Lower leg skin (tissue), 3 donors: ENCODE data around the gene HS6ST2.

Source experiments
- CTCF ChIP-seq, 3 donors: fragments of 450-650 bp; IDR thresholded peaks; one replicate each; pipeline ENCODE4 v1.5.1; 2016; ENCODE audit warnings: antibody characterized with exemption in 3 of 3, mild to moderate bottlenecking in 3 of 3, moderate library complexity in 2 of 3
- POLR2A ChIP-seq, 2 donors: fragments of 450-650 bp; IDR thresholded peaks; one replicate each; pipeline ENCODE4 v1.6.1; 2016 to 2017; ENCODE audit warnings: antibody characterized with exemption in 2 of 2, mild to moderate bottlenecking in 1 of 2, moderate library complexity in 1 of 2

- no peak for TF ChIP-seq POLR2A (IDR thresholded peaks at IDR 0.05)
- TF ChIP-seq CTCF (IDR thresholded peaks at IDR 0.05): no peak
Measured at GRCh38 chrX:132710656-132711155, 247.7 kb downstream of the HS6ST2 start.
